Pancreas (tissue), 10 donors: ENCODE results near the gene KSR1. TPM values are rescaled to one million over a fixed set of nuclear protein-coding genes. Genes with fewer than 3 reads are reported as not detected.

Experiments used
- ATAC-seq, 4 donors: fragments of 200-7000 bp; cut with Tn5 transposase; one replicate each; pipeline versions ENCODE4 v1.8.0 to v1.9.1; 2020; ENCODE audit warnings: mild to moderate bottlenecking in 4 of 4, moderate library complexity in 4 of 4
- DNase-seq, 6 donors: peaks; one replicate each; pipeline ENCODE4 v3.0.0-alpha.2; 2020
- FAIRE-seq: peaks from 2 replicates; lab custom pipeline; 2012; peaks lifted over from hg19 to GRCh38; lab: Jason Lieb, UNC
- H3K27ac ChIP-seq, 4 donors: fragments of 200-600 bp; sonication (generic); 1 replicate in 3 of 4; 2 replicates in 1 of 4; pipeline versions ENCODE4 v1.5.0 to v1.8.0; 2020
- H3K27me3 ChIP-seq, 4 donors: fragments of 200-600 bp; one replicate each; pipeline ENCODE4 v1.8.0; 2021
- H3K36me3 ChIP-seq, 3 donors: fragments of 200-600 bp; sonication (generic) in 1 of 3; one replicate each; pipeline versions ENCODE4 v1.5.0 to v1.8.0; 2020 to 2021
- H3K4me1 ChIP-seq, 3 donors: fragments of 200-600 bp; one replicate each; pipeline ENCODE4 v1.8.0; 2021
- H3K4me3 ChIP-seq, 4 donors: fragments of 200-600 bp; sonication (generic) in 2 of 4; one replicate each; pipeline versions ENCODE4 v1.5.0 to v1.8.0; 2020 to 2021
- H3K9me3 ChIP-seq, 4 donors: fragments of 200-600 bp; one replicate each; pipeline ENCODE4 v1.8.0; 2021
- CTCF ChIP-seq, 4 donors: fragments of 200-600 bp; sonication (generic) in 3 of 4; IDR thresholded peaks; one replicate each; pipeline versions ENCODE4 v1.5.0 to v1.8.0; 2021; ENCODE audit warnings: antibody characterized with exemption in 4 of 4
- WGBS, 2 donors: extraction: QIAGEN DNeasy Blood & Tissue Kit; methylation state at CpG; one replicate each; pipeline ENCODE4 v1.1.7; 2013; 5-methylcytosine and 5-hydroxymethylcytosine counted together
- intact Hi-C, 3 donors: fragments of 100-400 bp; cut with DNase I; formaldehyde crosslinking; loops; one replicate each; pipeline versions ENCODE4 v1.11.1 to v1.14.2; 2022
- polyA plus RNA-seq, 2 donors: library from polyadenylated mRNA; stranded (reverse); fragments of 200-250 nt; gene quantifications; one replicate each; pipeline ENCODE4 v1.2.3, GENCODE V29; 2013
- total RNA-seq, 6 donors: library from RNA; stranded (reverse); fragmentation: NEBNext Ultra II Directional in 4 of 6; extraction: Animal tissue kit (Norgen Biotek cat#: 25700) in 4 of 6; gene quantifications; one replicate each; pipeline versions ENCODE4 v1.2.1 to v1.2.4, GENCODE V29; 2021 to 2023
- donor health status: healthy with polysubstance abuse.
- donor health status: DM: no; HTN: no; CAD: no; lungs with moderate emphysema.
- donor health status: DM: no; HTN: no; CAD: no.
- donor health status: control.
- donor health status: control.
- donor health status: Bipolar disorder and iron deficiency.
- donor health status: DM: yes; HTN: yes; CAD: no.
- donor health status: DM: no; HTN: no; CAD: no.
- donor health status: DM: no; HTN: no; CAD: no.
- donor health status: DM: yes; HTN: yes; CAD: no.

The KSR1 gene
- total and polyA plus RNA-seq, 8 donors, result 68.2 to 139 (median 103) TPM

DNA sequence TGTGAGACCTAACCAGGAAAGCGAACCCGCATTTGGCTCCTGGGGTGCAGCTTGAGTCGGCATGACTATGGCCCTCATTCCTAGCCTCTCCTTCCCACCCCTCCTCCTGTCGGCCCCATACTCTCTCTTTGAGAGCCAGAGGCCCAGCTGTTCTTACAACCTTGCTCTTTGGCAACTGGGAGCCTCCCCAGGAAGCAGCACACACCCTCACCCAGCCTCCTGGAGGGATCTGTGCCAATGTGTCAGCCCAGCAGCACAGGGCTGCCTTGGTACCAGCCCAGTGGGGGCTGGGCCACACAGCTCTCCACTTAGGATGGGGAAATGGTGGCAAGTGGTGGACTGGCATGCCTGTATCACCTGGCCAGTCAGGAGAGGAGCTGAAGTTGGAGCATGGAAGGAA lies 104.4 kb downstream of the KSR1 start:
- 31 to 41% methylated on average over 4 of the region's 4 CpGs for WGBS, 2 donors
- Histone ChIP-seq H3K4me3 (peak overlapping the region in 1 of 4 donors; percentile 10), H3K27ac (peak overlapping the region in 3 of 4 donors; percentile 59 to 84 (median 77)), H3K27me3 (no peaks in the 10 kb centered on the region), H3K9me3 (no peaks in the 10 kb centered on the region), H3K4me1 (peaks cover 28 to 46% (median 29%) of the 10 kb centered on the region in 3 donors), H3K36me3 (no peaks in the 10 kb centered on the region)
- intact Hi-C loops, result loop anchor here in 1 of 3 donors (10.0 kb wide), 1 partner anchor 46 kb away; no protein-coding TSS in a partner anchor
- peak in 4 of 6 donors; percentile 85 to 89 (median 85) for DNase-seq
- ATAC-seq, result peak; percentile 71 to 85 (median 79)
- no peak for FAIRE-seq
- TF ChIP-seq CTCF (IDR thresholded peaks at IDR 0.05), result no peak

DNA sequence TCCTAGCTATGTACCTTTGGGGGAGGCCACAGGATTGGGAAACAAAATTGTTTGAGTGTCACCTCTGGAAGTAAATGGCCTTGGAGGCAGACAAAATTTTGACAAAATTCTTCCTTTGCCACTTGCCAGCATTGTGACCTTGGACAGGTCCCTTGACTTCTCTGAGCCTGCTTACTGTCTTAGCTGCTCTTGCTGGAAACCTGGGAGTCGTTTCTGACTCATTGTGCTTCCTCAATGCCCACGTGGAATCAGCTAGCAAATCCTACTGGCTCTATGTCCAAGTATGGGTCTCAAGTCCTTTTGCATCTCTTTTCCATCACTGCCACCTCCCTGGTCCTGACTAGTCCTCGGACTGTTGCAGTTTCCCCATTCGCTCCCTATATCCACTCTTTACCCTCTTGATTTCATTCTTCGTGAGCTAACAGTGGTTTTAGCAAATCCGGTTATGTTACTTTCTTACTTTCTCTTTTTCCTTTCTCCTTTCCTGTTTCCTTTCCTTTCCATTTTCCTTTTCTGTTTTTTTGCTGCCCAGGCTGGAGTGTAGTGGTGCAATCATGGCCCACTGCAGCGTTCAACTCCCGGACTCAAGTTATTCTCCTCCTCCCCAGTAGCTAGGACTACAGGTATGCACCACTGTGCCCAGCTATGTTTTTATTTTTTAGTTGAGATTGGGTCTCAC lies 106.7 kb downstream of the KSR1 start:
- Histone ChIP-seq H3K36me3 (no peaks in the 10 kb centered on the region), H3K27ac (peak overlapping the region in 2 of 4 donors; percentile 31 to 47), H3K4me1 (peaks cover 28 to 56% (median 29%) of the 10 kb centered on the region in 3 donors), H3K27me3 (no peaks in the 10 kb centered on the region), H3K9me3 (no peaks in the 10 kb centered on the region), H3K4me3 (no peak overlapping the region)
- FAIRE-seq, result no peak
- no peak for TF ChIP-seq CTCF (IDR thresholded peaks at IDR 0.05)
- no peak for ATAC-seq
- intact Hi-C loops, result loop anchor here in 1 of 3 donors (10.0 kb wide), 1 partner anchor 48 kb away; no protein-coding TSS in a partner anchor
- no peak for DNase-seq
- WGBS, 2 donors, result 78 to 82% methylated on average over 8 of the region's 8 CpGs

GRCh38 chr17:27563532-27563931 lies 107.3 kb downstream of the KSR1 start:
- no peak for ATAC-seq
- intact Hi-C loops, result loop anchor here in 1 of 3 donors (10.0 kb wide), 1 partner anchor 49 kb away; no protein-coding TSS in a partner anchor
- no peak for TF ChIP-seq CTCF (IDR thresholded peaks at IDR 0.05)
- Histone ChIP-seq H3K4me3 (no peak overlapping the region), H3K27ac (peak overlapping the region in 2 of 4 donors; percentile 31 to 47), H3K27me3 (no peaks in the 10 kb centered on the region), H3K36me3 (no peaks in the 10 kb centered on the region), H3K9me3 (no peaks in the 10 kb centered on the region), H3K4me1 (peaks cover 23 to 59% (median 25%) of the 10 kb centered on the region in 3 donors)
- DNase-seq, result no peak
- no peak for FAIRE-seq
- 86 to 89% methylated on average over 7 of the region's 7 CpGs for WGBS, 2 donors

GRCh38 chr17:27564463-27564862 lies 108.2 kb downstream of the KSR1 start:
- no peak overlapping the region for H3K4me3 ChIP-seq
- H3K36me3 ChIP-seq, result no peaks in the 10 kb centered on the region
- WGBS, 2 donors, result 65 to 74% methylated on average over 2 of the region's 2 CpGs
- DNase-seq, result no peak
- H3K9me3 ChIP-seq, result no peaks in the 10 kb centered on the region
- no peak for FAIRE-seq
- ATAC-seq, result no peak
- H3K27ac ChIP-seq, result no peak overlapping the region
- peaks cover 18 to 52% (median 21%) of the 10 kb centered on the region in 3 donors for H3K4me1 ChIP-seq
- H3K27me3 ChIP-seq, result no peaks in the 10 kb centered on the region
- intact Hi-C loops, result loop anchor here in 1 of 3 donors (10.0 kb wide), 1 partner anchor 50 kb away; no protein-coding TSS in a partner anchor
- no peak for TF ChIP-seq CTCF (IDR thresholded peaks at IDR 0.05)
